Measurements from ENCODE around the gene SETD1B. TPM values are rescaled to one million over a fixed set of nuclear protein-coding genes. Genes with fewer than 3 reads are reported as not detected.

SETD1B gene
- total RNA-seq, 1 experiment from 2014 or later, result 32.2 TPM

- Mint-ChIP-seq H3K27me3 (ENCODE audit: unreplicated experiment) (no peaks in the 10 kb centered on the region), H3K36me3 (ENCODE audit: insufficient read depth, unreplicated experiment) (peaks cover 72% of the 10 kb centered on the region), H3K4me3 (ENCODE audit: low read depth, unreplicated experiment) (no peak overlapping the region), H3K4me1 (ENCODE audit: low read depth, unreplicated experiment) (no peaks in the 10 kb centered on the region), H3K9me3 (ENCODE audit: low read depth, unreplicated experiment) (no peaks in the 10 kb centered on the region), H3K27ac (ENCODE audit: unreplicated experiment) (no peak overlapping the region)
- CTCF ChIA-PET, result no interaction called here
- no TSS peak for BruUV-seq (replicated peaks)
- intact Hi-C loops (cut with micrococcal nuclease; ENCODE audit: unreplicated experiment), result no loop called here
- DNase-seq, result no peak
- TF ChIP-seq, protein P1, sequence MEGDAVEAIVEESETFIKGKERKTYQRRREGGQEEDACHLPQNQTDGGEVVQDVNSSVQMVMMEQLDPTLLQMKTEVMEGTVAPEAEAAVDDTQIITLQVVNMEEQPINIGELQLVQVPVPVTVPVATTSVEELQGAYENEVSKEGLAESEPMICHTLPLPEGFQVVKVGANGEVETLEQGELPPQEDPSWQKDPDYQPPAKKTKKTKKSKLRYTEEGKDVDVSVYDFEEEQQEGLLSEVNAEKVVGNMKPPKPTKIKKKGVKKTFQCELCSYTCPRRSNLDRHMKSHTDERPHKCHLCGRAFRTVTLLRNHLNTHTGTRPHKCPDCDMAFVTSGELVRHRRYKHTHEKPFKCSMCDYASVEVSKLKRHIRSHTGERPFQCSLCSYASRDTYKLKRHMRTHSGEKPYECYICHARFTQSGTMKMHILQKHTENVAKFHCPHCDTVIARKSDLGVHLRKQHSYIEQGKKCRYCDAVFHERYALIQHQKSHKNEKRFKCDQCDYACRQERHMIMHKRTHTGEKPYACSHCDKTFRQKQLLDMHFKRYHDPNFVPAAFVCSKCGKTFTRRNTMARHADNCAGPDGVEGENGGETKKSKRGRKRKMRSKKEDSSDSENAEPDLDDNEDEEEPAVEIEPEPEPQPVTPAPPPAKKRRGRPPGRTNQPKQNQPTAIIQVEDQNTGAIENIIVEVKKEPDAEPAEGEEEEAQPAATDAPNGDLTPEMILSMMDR (IDR thresholded peaks at IDR 0.05; ENCODE audit: unreplicated experiment), result no peak
These were observed 21.3 kb downstream of the SETD1B start for GRCh38 chr12:121825041-121825523.

GRCh38 chr12:121826318-121827150 is 22.7 kb downstream of the SETD1B start:
- CTCF ChIA-PET, result interaction anchor here (0.6 to 1.3 kb wide), 2 partner anchors 9 to 32 kb away, joined by 3 read pairs; no protein-coding TSS in a partner anchor
- TF ChIP-seq, protein P1 (IDR thresholded peaks at IDR 0.05; ENCODE audit: unreplicated experiment), result no peak
- Mint-ChIP-seq H3K27ac (ENCODE audit: unreplicated experiment) (peak overlapping the region; percentile 6), H3K27me3 (ENCODE audit: unreplicated experiment) (no peaks in the 10 kb centered on the region), H3K4me3 (ENCODE audit: low read depth, unreplicated experiment) (no peak overlapping the region), H3K4me1 (ENCODE audit: low read depth, unreplicated experiment) (no peaks in the 10 kb centered on the region), H3K36me3 (ENCODE audit: insufficient read depth, unreplicated experiment) (peaks cover 77% of the 10 kb centered on the region), H3K9me3 (ENCODE audit: low read depth, unreplicated experiment) (no peaks in the 10 kb centered on the region)
- no TSS peak for BruUV-seq (replicated peaks)
- DNase-seq, result no peak
- intact Hi-C loops (cut with micrococcal nuclease; ENCODE audit: unreplicated experiment), result no loop called here

DNA sequence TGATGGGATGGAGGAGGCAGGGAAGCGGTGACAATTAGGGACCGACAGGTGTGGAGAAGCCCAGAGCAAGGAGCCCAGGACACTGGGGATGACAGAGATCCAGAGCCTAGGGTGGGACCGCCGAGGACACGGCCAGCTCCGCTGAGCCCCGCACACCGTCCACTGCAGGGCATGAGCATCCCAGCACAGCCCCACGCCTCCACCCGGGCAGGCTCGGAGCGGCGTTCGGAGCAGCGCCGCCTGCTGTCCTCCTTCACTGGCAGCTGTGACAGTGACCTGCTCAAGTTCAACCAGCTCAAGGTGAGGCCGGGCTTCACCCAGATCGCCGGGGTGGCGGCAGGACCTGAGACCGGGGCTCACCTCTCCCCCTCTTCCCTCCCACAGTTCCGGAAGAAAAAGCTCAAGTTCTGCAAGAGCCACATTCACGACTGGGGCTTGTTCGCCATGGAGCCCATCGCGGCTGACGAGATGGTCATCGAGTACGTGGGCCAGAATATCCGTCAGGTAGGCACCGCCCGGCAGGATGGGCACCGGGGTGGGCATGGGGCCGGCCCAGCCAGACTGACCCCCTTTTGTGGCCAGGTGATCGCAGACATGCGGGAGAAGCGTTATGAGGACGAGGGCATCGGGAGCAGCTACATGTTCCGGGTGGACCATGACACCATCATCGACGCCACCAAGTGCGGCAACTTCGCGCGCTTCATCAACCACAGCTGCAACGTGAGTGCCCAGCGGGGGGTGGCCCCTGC is 23.7 kb downstream of the SETD1B start:
- Mint-ChIP-seq H3K4me3 (ENCODE audit: low read depth, unreplicated experiment) (no peak overlapping the region), H3K36me3 (ENCODE audit: insufficient read depth, unreplicated experiment) (peaks cover 75% of the 10 kb centered on the region), H3K9me3 (ENCODE audit: low read depth, unreplicated experiment) (no peaks in the 10 kb centered on the region), H3K27me3 (ENCODE audit: unreplicated experiment) (no peaks in the 10 kb centered on the region), H3K4me1 (ENCODE audit: low read depth, unreplicated experiment) (no peaks in the 10 kb centered on the region), H3K27ac (ENCODE audit: unreplicated experiment) (no peak overlapping the region)
- CTCF ChIA-PET, result interaction anchor here (0.6 kb wide), 1 partner anchor 156 kb away, joined by 3 read pairs; no protein-coding TSS in a partner anchor
- intact Hi-C loops (cut with micrococcal nuclease; ENCODE audit: unreplicated experiment), result no loop called here
- TF ChIP-seq, protein P1 (IDR thresholded peaks at IDR 0.05; ENCODE audit: unreplicated experiment), result no peak
- DNase-seq, result no peak
- no TSS peak for BruUV-seq (replicated peaks)

GRCh38 chr12:121828306-121828705 is 24.5 kb downstream of the SETD1B start:
- H3K36me3 Mint-ChIP-seq (ENCODE audit: insufficient read depth, unreplicated experiment), result peaks cover 71% of the 10 kb centered on the region
- H3K27ac Mint-ChIP-seq (ENCODE audit: unreplicated experiment), result no peak overlapping the region
- TF ChIP-seq, protein P1 (IDR thresholded peaks at IDR 0.05; ENCODE audit: unreplicated experiment), result no peak
- BruUV-seq (replicated peaks), result no TSS peak
- no peak for DNase-seq
- no peaks in the 10 kb centered on the region for H3K4me1 Mint-ChIP-seq (ENCODE audit: low read depth, unreplicated experiment)
- H3K27me3 Mint-ChIP-seq (ENCODE audit: unreplicated experiment), result no peaks in the 10 kb centered on the region
- H3K9me3 Mint-ChIP-seq (ENCODE audit: low read depth, unreplicated experiment), result no peaks in the 10 kb centered on the region
- H3K4me3 Mint-ChIP-seq (ENCODE audit: low read depth, unreplicated experiment), result no peak overlapping the region
- CTCF ChIA-PET, result interaction anchor here (0.6 kb wide), 1 partner anchor 157 kb away, joined by 3 read pairs; no protein-coding TSS in a partner anchor
- intact Hi-C loops (cut with micrococcal nuclease; ENCODE audit: unreplicated experiment), result no loop called here

Measured in Calu3 (cell line).